GM03348 (cell line): ENCODE data around the gene FMNL2.
"Not testable (repeated sequence)": the region's sequence is repeated elsewhere in the genome, so short reads cannot be mapped to it uniquely, and the experiment has no call there.

ENCODE experiments used
- DNase-seq: peaks from one replicate; pipeline ENCODE4 v3.0.0; 2012; ENCODE audit warnings: low spot score

FMNL2 gene

GRCh38 chr2:152472481-152472887, 137.5 kb downstream of the FMNL2 start:
- no peak for DNase-seq

GRCh38 chr2:152473151-152473857, 138.3 kb downstream of the FMNL2 start:
- DNase-seq: no peak

GRCh38 chr2:152474523-152474922, 139.5 kb downstream of the FMNL2 start:
- not testable (repeated sequence) for DNase-seq

DNA sequence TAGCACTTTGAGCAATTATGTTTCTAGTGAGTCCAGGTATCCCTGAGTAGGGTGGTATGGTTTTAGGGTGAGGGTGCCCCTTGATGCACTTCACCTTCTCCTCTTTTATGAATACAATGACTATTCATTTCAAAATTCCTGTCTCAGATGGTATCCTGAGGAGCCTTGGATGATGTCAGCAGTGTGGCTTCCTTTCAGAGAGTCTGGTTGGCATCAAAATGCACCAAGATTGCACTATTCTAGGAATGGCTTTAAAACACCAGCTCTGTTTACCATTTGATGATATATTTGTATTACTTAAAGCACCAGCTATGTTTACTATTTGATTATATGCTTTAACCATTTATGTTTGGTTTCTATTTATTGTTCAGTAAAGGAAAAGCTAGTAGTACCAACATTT, 141.0 kb downstream of the FMNL2 start:
- DNase-seq: peak; percentile 27

GRCh38 chr2:152477347-152478092, 142.5 kb downstream of the FMNL2 start:
- DNase-seq: no peak

- no peak for DNase-seq
These were observed 144.3 kb downstream of the FMNL2 start for GRCh38 chr2:152479282-152479681.

GRCh38 chr2:152480821-152481399, 145.9 kb downstream of the FMNL2 start:
- DNase-seq: no peak

- DNase-seq: no peak
These were observed 147.1 kb downstream of the FMNL2 start for GRCh38 chr2:152481881-152482583.

DNA sequence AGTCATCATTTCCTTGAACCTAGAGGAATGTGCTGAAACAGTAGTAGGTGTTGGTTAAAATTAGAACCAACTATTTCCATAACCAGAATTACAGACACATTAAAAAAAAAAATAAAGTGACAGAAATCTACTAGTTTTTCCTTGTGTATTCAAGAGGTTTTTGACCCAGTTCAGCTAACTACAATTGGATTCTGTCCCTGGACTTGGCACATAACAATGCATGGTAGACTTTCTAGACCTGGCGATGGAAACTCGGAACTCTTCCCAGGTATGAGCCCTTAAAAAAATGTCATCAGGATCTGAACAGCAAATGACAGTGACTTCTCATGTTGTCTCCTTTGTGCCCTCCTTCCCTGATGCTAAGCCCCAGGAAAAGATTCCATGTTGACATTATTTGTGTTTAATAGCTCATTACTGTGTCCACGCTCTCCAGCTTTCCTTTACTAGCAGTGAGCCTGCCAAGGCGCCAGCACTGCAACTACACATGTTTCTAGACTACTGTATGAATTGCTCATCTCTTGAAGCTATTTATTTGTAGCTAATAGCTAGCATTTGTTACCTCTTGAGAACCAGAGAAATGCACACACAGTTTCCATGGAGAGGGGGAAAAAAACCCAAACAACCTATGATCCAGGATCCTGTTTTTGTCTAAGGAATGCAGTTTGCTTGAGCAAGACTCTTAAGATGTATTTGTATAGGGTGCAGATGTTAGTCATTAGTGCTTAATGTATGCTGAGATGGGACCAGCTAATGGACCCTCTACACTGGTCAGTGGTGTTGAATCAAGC, 148.5 kb downstream of the FMNL2 start:
- no peak for DNase-seq

DNA sequence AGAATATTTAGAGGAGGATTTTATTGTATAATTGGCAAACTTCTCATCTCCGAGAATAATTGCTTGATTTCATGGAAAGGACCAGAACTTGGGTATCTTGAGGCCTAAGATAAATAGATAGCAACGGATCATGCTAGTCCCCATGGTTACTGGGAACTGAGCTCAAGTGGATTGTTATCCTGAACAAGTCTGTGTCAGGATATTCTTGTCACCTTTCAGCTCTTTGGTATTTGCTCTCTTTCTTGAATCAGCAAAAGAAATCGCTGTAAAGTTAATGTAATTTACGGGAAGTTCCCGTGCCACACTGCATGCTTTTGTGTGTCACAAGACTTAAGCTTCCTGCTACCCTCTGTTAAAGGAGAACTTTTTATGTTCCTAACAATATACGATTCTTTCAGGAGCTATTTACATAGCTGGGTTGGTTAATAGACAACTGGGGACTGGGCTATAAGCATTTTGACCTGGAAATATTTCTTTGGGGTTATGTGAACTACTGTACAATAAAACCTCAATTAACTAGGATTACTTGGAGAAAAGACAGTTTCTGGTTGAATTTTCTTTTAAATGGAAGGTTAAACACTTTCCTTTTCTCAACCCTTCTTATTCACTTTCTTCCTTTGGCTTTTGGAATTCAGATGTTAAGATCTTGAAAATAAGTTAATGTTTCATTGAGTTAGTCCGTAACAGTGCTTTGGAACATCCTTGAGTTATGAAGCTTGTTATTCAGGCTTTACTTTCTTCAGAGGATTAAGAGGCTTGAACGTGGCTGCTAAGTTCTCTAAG, 151.2 kb downstream of the FMNL2 start:
- DNase-seq: no peak

GRCh38 chr2:152486737-152487400, 151.9 kb downstream of the FMNL2 start:
- DNase-seq: no peak

DNA sequence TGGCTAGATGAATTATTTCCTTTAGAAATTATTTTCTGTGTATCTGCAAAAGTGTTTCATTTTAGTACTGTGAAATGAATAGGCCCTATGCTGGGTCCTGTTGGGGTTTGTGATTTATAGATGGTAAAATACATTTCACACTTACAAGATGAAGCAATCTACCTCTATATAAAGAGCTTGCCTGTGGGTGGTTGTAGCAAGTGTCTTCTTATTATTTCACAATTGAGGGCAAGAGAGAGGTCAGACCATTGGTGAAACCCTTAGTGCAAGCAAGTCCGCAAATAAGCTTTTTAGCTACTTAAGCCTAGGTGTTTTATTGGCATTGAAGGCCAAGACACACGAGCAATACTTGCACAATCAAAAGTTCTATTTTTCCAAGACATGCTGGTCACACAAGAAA, 153.1 kb downstream of the FMNL2 start:
- no peak for DNase-seq

GRCh38 chr2:152489364-152489763, 154.4 kb downstream of the FMNL2 start:
- DNase-seq: no peak

GRCh38 chr2:152490686-152491455, 155.9 kb downstream of the FMNL2 start:
- DNase-seq: peak; percentile 23

DNA sequence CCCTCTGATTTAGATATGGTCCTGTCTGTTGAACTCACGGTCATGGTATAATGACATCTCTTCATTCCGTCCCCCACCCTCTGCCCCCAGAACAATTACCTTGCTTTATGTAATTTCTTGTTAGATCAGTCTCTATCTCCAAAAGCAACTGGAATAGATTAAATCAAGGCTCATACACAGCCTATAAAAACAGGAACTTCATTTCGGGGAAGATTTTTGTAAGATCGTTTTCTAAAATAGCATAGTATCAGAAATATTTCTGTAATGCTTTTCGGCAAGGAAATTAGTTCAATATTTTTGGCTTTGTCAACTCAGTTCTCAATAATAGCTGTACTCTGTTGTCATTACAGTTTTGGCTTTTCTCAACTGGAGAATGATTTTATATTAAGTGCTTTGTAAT, 157.2 kb downstream of the FMNL2 start:
- no peak for DNase-seq

GRCh38 chr2:152492911-152493310, 157.9 kb downstream of the FMNL2 start:
- no peak for DNase-seq

DNA sequence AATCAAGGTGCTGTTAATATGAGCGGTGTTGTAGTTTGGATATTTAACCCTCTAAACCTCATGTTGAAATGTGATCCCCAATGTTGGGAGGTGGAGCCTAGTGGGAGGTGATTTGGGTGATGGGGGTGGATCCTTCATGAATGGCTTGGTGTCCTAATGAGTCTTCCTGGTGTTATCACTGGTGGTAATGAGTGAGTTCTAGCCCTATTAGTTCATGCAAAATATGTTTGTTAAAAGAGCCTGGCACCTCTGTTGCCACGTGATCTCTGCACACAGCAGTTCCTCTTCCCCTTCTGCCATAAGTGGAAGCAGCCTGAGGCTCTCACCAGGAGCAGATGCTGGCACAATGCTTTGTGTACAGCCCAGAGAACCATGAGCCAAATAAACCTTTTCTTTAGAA, 158.4 kb downstream of the FMNL2 start:
- DNase-seq: no peak

GRCh38 chr2:152493945-152494528, 159.1 kb downstream of the FMNL2 start:
- no peak for DNase-seq

- DNase-seq: no peak
These were observed 161.4 kb downstream of the FMNL2 start for GRCh38 chr2:152496371-152496770.
